Dermis microvascular lymphatic vessel endothelial cell (primary cell): Measurements from ENCODE around the gene IGF2. TPM values are rescaled to one million over a fixed set of nuclear protein-coding genes. Genes with fewer than 3 reads are reported as not detected.
A peak's percentile ranks its signal among the peaks of the same experiment; 100 is the strongest.

Source experiments
- DNase-seq, 2 donors: peaks; one replicate each; pipeline versions ENCODE4 v3.0.0 to v3.0.0-alpha.2; 2010; ENCODE audit warnings: low read depth in 2 of 2
- total RNA-seq: library from RNA; depleted of rRNA; stranded (reverse); fragments of >200 nt; gene quantifications from 2 replicates; pipeline ENCODE4 v1.2.1, GENCODE V29; 2014

The IGF2 gene
- total RNA-seq, 1 donor from 2014 or later, result 1.9 TPM

DNA sequence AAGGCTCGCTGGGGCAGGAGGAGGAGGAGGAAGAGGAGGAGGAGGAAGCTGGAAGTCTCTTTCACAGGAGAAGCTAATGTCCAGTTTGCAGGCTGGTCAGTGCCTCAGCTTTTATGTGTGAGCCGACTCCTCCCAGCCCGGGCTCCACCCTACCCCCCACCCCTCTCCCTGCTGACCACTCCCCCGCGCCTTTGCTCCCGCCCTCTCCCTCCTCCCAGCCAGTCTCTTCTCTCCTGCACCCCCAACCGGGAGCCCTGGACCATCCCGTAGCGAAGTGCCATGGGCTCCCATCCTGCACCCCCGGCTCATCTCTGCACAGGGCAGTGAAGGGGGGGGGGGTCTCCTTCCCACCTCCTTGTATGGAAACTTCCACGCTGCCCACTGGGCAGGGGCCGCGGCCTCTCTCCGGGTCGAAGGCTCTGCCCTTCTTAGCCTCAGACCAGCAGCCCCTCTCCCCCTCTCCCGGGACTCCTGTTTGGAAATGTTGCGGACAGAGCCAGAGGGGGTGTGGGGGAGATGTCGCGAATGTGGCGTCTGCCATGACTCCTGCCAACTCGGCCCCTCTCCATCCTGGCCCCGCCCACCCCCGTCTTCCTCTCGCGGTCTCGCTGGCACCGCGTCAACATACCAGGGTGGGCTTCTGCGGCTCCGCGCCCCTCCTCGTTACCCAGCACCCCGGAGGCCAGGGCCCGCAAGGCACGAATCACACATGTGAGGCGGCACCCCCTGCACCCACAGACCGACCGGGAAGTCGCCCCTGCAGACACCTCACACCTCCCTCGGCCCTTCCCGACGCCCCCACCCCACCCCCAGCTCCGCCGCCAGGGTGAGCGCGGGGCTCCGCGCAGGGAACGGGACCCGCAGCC lies 1.8 kb downstream of the IGF2 start:
- peak in 1 of 2 donors; percentile 53 for DNase-seq

DNA sequence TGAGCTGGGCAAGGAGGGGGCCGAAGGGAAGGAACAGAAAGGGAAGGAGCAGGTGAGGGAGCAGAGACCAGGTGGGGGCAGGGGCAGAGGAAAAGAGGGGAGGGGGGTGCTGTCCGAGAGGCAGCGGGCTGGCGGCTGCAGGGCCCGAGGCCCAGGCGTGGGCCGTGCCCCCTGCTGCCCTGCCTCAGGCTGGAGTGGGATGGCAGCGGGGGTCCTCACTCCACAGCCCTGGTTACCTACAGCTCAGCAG lies 2.3 kb downstream of the IGF2 start:
- no peak for DNase-seq

DNA sequence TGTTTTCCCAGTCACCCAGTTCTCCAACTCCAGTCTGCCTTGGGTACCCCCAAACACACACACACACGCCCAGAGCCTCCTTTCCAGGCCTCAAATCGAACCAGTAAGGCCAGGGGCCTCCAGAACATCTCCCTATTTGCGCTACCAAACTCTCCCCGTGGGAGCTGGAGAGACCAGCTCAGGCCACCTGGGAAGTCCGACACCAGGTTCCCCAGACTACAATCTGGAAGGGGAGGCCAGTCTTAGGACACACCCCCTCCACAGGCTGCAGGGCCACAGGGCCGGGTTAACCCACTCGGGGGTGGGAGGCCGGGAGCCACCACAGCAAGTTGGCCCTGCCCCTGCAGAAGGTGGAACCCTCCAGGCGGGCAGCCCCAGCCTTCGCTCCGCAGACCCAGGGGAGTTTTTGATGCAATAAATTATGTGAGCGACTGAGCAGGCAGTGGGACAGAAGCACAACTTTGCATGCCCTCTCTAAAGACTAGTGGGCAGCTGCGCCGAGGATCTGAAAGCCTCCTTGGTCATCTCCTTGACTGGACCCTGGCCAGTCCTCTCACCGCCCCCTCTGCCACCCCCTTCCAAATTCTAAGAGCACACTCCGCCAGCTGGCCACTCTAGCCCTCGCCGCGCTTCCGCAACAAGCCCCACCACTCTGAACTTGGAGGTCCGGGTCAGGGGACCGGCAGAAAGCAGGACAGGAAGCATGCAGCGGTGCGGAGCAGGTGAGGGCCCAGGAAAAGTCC lies 2.8 kb downstream of the IGF2 start:
- DNase-seq, result no peak

DNA sequence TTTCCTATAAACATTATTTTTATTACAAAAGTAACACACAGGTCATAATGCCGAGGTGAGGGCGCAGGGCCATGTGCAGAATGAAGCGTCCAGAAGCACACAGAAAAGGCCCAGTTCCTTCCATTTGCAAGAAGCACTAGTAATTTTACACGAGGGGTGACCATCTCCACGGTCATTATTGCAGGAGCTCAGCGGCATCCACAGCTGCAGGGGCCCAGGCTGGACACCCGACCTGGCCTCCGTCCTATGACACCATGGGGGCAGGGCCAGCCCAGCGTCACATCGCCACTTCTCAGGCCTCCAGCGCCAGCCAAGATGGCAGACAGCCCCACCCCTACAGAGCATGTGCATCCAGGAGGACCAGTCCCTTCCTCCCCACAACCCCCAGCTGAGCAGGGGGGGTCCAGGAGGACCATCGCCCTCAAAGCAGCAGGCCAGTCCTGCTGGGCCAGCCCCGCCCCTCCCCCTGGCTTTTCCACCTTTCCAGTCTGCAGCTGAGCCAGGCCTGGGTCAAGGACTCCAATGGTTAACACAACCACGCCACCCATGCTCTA lies 3.5 kb downstream of the IGF2 start:
- no peak for DNase-seq

DNA sequence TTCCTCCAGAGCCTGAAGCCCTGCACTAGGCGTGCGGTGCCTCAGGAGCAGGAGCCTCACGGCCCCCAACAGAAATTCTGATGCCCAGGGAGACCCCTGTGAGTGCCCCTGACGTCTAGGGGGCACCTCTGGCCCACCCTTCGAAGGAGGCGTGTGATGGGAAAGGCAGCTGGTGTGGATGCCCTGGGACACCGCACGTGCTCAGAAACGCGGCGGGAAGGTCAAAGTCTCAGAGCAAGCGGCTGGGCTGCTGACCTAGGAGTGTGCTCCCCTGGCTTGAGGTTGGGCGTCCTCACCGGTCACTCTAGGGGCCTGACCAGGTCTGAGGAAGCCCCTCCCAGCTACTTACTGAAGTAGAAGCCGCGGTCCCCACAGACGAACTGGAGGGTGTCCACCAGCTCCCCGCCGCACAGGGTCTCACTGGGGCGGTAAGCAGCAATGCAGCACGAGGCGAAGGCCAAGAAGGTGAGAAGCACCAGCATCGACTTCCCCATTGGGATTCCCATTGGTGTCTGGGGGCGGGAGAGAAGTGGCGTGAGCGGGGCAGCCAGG lies 4.1 kb downstream of the IGF2 start:
- no peak for DNase-seq

DNA sequence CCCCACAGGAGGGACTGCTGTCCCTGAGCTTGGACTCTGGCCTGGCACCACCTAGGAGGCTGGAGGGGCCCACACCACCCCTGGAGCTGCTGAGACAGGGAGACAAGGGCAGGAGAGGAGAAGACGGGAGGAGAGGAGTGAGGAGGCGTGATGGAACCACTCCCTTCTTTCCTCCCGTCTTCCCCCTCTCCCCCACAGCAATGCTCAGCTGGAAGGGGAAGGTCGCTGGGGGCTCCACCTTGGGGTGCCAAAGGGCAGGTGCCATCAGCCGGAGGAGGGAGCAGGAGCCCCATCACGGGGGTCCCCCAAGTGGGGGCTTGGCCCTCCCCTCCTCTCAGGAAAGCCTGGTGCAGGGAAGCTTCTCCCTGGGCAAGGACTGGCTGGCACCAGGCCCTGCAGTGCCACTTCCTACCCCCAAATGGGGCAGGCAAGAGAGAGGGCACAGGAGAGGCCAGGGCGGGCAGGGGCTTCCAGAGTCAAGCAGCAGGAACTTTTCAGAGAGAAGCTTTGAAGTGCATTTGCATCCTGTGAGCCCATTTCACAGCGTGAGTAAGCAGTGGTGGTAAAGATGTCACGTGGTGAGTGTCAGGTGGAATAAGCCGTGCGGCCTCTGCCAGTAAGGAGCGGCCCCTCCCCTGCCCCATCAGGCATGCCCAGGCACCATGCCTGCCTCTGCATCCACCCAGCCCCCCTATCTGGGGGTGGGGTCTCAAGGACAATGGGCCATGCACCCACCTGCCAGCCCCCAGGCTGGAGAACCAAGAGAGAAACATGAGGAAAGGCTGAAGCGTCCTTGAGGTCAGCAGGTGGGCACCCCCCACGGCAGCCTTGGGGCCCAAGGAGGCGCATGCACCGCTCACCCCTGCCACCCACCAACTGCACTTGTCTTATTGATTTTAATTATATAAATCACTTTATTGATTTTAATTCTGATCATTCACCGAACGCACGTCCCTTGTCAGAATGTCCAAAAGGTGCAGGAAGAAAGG lies 4.9 kb downstream of the IGF2 start:
- no peak for DNase-seq

DNA sequence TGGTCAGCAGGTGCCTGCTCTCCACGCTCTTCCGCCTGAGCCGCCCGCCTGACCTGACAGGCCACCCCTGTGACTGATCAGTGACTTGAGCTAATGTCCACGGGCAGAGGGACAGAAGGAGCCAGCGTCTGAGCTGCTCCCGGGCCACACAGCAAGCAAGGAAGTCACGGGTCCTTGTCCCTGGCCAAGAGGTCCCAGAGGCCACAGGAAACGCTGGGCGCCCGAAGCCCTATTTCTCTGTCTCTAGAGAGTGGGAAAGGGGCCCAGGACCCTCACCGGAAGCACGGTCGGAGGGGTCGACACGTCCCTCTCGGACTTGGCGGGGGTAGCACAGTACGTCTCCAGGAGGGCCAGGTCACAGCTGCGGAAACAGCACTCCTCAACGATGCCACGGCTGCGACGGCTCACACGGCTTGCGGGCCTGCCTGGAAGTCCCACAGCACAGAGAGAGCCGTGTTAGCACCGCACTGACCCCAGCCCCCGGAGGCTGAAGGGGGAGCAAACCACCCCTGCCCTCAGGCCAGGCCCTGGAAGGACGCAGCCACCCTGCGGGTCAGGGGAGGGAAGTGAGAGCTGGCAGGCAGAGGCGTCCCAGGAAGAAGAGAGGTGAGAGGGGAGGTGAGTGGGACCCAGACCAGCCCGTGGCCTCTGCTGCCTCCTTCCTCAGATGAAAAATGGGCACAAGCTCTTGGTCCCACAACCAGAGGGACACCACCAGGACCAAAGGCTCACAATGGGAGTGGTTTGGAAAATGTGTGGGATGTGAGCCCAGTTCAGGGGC lies 5.8 kb downstream of the IGF2 start:
- DNase-seq, result no peak

DNA sequence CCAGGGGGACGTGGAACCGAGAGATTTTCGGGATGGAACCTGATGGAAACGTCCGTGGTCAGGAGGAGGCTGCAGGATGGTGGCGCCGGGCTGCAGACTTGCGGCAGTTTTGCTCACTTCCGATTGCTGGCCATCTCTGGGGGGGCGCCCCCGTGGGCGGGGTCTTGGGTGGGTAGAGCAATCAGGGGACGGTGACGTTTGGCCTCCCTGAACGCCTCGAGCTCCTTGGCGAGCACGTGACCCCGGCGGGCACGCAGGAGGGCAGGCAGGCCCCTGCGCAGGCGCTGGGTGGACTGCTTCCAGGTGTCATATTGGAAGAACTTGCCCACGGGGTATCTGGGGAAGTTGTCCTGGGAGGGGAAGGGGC lies 6.3 kb downstream of the IGF2 start:
- DNase-seq, result no peak

DNA sequence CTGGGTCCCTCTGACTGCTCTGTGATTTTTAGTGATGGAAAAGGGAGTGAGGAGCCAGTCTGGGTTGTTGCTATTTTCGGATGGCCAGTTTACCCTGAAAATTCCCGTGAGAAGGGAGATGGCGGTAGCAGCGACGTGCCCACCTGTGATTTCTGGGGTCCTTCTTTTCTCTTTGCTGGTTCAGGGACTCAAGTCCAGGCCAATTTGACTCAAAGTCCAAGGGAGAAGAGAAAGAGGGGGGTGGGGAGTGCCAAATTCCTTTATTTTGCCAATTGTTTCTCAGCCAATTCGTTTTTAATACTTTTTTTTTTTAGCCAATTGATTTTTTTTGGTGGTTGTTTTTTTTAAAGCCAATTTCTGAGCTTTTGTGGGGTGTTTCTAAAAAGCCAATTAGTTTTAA lies 6.9 kb downstream of the IGF2 start:
- DNase-seq, result no peak

DNA sequence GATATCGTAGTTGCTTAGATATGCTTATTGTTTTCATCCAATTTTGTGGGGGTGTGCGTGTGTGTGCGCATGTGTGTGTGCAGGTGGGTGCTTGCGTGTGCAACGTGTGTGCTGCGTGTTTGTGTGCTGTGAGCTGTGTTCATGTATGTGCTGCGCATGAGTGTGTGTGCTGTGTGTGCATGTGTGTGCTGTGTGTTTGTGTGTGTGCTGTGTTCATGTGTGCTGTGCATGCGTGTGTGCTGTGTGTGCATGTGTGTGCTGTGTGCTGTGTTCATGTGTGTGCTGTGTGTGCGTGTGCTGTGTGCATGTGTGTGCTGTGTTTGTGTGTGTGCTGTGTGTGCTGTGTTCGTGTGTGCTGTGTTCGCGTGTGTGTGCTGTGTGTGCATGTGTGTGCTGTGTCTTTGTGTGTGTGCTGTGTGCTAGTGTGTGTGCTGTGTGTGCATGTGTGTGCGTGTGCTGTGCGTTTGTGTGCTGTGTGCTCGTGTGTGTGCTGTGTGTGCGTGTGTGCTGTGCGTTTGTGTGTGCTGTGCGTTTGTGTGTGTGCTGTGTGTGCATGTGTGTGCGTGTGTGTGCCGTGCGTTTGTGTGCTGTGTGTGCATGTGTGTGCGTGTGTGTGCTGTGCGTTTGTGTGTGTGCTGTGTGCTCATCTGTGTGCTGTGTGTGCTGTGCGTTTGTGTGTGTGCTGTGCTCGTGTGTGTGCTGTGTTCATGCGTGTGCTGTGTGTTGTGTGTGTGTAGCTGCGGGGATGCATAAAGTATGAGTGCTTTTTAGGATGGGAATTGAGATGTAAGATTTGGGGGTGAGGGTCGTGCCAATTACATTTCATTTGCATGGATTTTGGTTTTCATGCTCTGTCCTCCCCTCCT lies 7.6 kb downstream of the IGF2 start:
- no peak for DNase-seq

DNA sequence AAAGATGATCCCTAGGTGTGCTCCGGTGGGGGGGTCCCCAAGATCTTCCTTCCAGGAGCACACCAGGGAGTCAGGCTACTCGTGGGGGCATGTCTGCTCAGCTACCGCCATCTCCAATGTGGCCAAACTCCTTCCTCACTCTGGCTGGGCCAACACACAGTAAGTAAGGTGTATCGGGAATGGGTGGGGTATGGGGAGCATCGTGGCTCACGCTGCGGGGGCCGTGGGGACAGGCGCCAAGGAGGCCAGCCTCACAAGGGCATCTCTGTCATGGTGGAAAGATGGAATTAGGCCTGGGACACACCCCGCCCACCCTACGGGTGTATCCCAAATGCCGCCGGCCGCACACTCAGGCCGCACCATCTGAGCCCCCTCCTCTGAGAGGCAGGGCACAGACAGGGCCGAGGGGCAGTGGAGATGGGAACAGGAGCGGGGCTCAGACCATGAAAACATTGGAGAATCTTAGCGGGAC lies 8.3 kb downstream of the IGF2 start:
- no peak for DNase-seq

DNA sequence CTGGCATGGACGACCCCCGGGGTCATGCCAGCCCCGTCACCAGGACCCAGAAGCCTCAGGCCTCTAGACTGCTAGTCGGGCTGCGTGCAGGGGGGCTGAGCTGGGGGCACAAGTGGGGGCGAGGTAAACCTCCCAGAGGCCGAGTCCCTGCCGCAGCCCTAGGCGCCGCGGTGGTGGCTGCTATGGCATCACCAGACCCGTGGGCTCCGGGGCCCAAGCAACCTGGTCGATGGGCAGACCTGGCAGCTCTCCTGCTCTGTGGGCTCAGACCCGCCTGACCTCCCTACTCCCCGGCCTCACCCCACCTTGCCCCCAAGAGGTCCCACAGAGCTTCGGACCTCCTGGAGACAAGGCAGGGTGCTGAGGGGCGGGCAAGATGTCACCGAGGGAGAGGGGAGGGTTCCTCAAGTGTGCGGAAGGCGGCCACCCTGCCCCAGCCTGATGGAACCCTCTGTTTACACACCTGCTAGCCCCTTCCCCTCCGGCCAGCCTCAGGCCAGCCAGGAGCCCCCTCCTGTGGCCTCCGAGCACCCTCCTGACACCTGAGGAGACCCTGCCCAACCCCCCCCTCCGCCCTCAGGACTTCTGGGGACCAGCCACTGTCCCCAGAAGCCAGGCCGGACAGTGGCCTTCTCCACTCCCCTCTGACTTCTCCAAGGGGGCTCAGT lies 9.4 kb downstream of the IGF2 start:
- no peak for DNase-seq

DNA sequence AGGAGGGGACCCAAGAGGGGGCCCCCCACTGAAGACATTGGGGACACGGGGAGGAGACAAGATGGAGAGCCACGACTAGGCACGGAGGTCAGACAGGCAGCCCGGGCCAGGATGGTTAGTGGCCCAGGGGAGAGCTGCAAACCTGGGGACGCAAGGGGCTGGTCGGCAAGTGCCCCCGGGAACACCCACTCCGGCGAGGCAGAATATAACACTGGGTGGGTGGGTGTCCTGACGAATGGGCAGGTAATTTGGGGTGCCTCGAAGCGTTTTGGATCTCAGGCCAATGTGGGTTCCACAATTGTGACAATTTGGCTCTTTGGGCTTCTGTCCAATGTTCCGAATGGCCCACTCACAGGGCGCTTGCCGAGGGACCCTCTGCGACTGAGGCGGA lies 9.9 kb downstream of the IGF2 start:
- no peak for DNase-seq

DNA sequence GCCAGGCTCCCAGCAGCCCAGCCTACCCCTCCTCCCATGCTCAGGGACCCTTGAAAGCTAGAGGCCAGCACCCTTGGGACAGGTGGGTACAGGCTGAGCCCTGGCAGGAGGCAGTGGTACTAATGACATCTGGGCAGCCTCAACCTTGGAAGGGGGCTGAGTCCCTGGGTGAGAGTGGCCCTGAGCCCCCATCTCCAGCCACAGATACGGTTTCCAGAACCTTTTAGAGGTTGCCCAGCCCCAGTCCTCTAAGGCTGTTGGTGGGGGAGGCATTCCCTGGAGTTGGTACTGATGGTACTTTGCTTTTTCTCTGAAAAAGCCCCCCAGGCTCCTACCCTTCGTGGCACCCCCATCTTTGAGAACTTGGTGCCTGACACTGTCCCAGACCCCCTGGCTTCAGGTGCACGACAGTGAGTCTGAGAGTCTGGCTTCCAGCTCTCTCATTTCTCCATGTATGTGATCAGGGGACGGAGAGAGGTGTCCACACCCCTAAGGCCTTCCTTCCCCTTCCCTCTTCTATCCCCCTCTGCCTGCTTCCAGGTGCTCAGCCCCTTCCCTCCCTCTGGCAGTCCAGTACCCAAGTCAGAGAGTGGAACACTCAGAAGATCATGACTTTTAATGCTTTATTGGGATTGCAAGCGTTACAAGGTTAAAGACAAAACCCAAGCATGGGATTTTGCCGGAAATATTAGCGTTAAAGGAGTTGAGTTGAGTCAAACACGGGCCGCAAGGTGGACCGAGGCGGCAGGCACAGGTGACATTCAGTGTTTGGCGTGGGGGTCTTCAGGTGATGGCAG lies 10.5 kb downstream of the IGF2 start:
- no peak for DNase-seq

DNA sequence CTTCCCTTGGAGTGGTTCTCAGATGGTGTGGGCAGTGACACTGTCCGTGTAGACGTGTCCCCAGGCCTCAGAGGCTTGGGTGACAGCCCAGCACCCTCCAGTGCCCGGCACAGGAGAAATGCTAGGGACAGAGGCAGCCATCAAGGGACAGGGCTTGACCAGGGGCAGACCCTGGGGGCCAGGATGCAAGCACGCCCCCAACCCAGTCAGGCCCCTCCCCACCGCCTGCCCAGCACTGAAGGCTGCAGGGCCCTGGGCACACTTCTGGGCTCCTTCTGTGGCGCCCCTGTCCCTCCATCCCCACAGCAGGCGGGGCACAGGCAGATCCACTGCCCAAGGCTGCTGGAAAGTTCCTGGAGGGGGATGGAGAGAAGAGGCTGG lies 11.1 kb downstream of the IGF2 start:
- DNase-seq, result no peak

DNA sequence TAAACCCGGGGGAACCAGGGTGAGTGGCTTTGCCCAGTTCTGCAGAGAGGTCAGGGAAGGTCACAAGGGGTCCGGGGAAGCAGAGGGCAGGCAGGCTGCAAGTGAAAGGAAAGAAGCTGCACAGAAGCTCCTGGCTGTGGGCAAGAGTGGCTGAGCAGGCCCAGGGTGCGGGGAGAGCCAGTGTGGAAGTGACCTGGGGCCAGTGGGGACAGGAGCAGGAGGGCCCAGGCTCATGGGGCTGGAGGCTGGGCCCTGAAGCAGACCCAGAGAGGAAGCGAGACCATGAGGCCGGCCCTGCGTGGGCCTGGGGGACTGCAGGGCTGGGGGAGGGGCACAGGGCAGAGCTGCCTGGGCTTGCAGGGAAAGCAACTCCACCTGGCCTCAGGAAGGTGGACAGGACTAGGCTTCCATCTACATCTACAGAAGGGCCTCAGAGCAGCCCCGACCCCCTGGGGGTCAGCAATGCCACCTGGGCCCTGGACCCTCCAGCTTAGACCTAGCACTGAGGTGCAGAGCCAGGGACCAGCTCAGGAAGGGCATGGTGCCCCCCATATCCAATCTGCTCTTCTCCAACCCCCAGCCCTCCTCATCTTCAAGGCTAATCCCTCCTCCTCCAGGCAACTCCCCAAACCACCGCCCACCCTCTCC lies 11.6 kb downstream of the IGF2 start:
- no peak for DNase-seq

DNA sequence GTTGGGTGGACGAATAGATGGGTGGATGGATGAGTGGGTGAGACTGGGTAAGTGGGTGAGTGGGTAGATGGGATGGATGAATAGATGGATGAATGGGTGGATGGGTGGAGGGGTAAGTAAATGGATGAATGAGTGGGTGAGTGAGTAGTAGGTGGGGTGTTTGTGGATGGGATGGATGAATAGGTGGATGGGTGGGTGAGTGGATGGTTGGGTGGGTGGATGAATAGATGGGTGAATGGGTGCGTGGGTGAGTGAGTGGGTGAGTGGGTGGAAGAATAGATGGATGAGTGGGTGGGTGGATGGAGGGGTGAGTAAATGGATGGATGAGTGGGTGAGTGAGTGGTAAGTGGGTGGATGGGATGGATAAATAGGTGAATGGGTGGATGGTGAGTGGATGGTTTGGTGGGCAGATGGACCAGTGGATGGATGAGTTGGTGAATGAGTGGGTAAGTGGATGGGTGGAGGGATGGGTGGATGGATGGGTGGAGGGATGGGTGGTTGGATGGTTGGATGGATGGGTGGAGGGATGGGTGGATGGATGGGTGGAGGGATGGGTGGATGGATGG lies 12.6 kb downstream of the IGF2 start:
- DNase-seq, result no peak
